NCI-H510A treated with DMSO at 0.1 percent for 48 hours (cell line): ENCODE measurements around the gene DDOST.
"Not testable (repeated sequence)": the region's sequence is repeated elsewhere in the genome, so short reads cannot be mapped to it uniquely, and the experiment has no call there.

ENCODE experiments used
- DNase-seq: peaks from one replicate; lab custom pipeline; 2025; lab: John Stamatoyannopoulos, UW

DDOST gene

DNA sequence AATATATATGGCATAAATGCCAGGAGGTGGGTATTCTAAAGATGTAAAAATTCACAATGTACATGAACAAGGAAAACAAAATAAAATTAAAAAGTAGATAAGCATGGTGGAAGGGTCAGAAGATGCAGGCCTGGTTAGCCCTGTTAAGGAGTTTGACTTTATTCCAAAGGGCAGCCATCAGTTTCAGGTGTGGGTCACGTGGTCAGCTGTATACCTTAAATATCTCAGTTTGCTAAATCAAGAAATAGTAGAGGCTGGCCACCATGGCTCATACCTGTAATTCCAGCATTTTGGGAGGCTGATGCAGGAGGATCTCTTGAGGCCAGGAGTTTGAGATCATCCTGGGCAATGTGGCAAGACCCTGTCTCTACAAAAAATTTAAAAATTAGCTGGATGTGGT is 36.5 kb downstream of the DDOST start:
- DNase-seq, result no peak

GRCh38 chr1:20621012-20621411 is 40.2 kb downstream of the DDOST start:
- no peak for DNase-seq

DNA sequence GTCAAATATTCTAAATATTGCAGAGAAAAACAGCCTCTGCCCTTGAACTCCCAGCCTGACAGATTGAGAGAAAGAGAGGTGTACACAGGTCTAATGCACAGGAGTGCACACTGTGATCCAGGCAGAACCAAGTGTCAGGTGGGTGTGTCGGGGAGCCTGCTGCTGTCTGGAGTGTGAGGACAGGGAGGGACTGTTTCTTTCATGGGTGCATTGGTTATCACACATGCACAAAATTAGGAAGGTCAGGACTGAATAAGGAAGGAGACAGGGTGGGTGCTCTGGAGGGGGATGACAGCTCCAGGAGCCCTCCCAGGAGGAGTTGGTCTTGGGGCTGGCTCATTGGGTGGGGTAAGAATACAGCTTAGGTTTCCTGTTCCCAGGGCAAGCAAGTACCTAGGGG is 41.2 kb downstream of the DDOST start:
- no peak for DNase-seq

DNA sequence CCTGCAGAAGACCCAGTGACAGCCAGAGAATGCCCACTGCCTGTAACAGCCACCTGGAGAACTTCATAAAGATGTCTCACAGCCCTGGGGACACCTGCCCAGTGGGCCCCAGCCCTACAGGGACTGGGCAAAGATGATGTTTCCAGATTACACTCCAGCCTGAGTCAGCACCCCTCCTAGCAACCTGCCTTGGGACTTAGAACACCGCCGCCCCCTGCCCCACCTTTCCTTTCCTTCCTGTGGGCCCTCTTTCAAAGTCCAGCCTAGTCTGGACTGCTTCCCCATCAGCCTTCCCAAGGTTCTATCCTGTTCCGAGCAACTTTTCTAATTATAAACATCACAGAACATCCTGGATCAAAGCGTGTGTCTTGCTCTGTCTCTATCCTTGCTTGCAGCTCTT is 42.6 kb downstream of the DDOST start:
- no peak for DNase-seq

GRCh38 chr1:20616847-20617487 is 44.2 kb downstream of the DDOST start:
- no peak for DNase-seq

DNA sequence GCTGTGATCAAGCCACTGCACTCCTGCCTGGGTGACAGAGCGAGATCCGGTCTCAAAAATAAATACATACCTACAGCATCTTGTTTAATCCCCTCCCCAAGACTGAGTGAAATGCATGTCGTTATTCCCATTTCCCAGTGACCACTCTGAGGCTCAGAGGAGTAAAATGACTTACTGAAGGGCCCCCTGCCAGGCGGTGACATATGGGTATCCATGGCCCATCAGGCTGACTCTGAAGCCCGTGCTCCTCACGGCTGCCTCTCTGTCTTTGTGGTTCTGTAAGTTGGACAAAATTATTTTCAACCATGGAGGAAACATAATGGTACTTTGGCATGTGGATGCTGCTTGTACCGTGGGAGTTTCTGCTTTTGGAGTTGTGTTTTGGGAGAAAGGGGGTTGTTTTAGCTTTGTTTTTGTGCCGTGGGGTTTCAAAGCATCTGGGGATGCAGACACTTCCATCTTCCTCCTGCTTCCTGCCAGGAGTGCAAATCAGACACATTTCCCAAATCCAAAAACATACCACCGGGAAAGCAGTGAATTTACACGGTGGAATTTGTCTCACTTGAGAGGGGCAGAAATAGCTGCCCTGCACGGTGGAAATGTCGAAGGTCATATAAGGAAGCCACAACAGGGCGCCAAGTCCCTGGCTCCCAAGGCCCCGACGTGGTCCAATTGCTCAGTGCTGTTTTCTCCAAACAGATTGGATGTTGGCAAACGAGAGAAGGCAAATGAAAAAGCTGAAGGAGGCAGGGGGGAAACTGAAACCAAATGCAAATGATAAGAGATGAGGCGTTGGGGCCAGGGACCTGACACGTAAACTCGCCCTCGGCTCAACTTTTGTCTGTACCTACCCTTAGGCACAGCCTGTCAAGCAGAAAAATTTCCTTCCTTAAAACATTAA is 45.0 kb downstream of the DDOST start:
- no peak for DNase-seq

GRCh38 chr1:20614131-20614579 is 47.0 kb downstream of the DDOST start:
- DNase-seq, result no peak

DNA sequence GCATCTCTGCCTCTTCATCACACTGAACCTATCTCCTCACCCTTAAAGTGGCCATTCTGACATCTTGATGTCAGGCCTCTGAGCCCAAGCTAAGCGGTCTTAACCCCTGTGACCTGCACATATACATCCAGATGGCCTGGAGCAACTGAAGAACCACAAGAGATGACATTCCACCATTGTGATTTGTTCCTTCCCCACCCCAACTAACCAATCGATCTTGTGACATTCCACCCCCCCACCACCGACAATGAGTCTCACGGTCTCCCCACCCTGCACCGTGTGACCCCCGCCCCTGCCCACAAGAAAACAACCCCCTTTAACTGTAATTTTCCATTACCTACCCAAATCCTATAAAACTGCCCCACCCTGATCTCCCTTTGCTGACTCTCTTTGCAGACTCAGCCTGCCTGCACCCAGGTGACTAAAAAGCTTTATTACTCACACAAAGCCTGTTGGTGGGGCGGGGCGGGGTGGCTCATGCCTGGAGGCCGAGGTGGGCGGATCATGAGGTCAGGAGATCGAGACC is 48.9 kb downstream of the DDOST start:
- DNase-seq, result no peak

GRCh38 chr1:20611652-20612051 is 49.5 kb downstream of the DDOST start:
- no peak for DNase-seq

DNA sequence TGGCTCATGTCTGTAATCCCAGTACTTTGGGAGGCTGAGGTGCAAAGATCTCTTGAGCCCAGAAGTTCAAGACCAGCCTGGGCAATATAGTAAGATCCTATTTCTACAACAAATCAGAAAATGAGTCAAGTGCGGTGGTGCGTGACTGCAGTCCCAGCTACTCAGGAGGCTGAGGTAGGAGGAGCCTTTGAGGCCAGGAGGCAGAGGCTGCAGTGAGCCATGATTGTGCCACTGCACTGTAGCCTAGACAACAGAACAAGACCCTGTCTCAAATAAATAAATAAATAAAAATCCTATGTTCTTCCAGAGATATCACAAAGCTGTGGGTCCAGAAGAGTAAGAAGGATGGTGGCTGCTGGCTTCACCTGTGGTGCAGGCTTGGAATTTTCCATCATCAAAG is 50.2 kb downstream of the DDOST start:
- no peak for DNase-seq

GRCh38 chr1:20609541-20609940 is 51.6 kb downstream of the DDOST start:
- no peak for DNase-seq

GRCh38 chr1:20606801-20607570 is 54.2 kb downstream of the DDOST start:
- not testable (repeated sequence) for DNase-seq

GRCh38 chr1:20604678-20605077 is 56.5 kb downstream of the DDOST start:
- DNase-seq, result no peak

DNA sequence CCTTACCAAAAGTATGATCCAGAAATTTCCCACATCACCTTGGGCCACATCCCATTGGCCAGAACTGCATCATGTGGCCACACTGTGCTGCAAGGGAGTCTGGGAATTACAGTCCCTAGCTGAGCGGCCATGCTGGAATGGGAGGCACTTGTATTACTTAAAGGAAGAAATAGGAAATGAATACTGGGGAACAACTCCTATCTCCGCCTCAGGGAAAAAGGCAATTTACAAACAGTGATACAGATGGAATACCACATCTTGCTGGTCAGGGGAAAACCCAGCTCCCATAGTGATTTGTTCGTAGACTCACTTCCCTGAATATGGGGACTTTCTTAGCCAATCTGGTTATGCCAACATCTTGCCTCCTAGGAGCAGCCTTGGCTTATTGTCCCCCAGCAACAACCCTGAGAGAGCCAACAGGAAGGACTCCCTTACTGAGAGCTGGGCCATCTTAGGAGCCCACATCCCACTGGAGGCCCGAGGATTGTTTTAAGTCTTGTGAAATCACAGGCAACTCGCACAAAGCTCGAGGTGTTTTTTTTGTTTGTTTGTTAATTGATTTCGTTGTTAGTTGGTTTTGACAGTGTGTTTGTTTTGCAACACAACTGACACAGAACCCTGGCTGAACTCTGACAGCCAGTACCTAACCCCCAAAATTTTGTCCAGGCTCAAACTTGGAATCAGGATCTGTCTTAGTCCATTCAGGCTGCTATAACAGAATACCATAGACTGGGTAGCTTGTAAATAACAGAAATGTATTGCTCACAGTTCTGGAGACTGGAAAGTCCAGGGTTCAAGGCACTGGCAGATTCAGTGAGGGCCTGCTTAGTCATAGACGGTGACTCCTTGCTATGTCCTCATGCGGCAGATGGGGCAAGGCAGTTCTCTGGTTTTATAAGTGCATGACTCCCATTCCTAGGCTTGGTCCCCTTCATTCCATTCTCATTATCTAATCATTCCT is 57.4 kb downstream of the DDOST start:
- no peak for DNase-seq

DNA sequence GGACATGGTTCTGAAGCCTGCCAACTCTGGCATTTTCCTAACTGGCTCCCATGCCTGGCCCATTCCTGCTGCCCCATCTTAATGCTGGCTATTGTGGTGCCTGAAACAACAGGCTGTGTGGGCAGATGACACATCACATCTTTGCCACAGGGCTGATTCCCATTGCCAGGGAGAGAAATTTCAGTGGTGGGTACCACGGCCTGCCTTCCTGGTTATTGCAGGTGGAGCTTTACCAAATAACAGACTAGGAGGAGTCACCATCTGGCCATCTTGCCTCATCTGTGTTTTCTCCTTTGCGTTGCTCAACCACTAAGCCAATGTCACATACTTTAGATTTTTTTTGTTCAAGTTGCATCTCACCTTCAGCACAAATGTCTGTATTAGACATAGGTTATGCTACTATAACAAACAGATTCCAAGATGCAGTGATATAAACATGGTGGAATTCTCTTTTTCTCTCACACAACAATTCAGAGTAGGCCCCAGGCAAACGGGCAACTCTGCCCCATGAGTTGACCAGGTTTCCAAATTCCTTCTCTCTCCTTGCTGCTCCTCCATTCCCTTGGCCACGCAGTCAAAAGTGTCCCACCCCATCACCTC is 58.2 kb downstream of the DDOST start:
- no peak for DNase-seq
